ENCODE data around the gene SP9.

SP9 gene

DNA sequence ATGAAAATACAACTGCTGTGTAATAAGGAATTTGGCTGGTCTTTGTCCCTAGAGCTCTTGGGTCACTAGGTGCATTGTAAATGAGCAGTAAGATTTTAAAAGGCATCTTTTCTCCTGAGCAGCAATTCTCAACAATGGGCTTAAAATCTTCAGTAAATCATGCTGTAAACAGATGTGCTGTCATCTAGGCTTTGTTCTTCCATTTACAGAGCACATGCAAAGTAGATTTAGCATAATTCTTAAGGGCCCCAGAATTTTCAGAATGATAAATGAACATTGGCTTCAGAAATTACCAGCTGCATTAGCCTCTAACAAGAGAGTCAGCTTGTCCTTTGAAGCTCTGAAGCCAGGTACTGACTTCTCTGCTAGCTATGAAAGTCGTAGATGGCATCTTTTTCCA lies 33.9 kb downstream of the SP9 start:
- Histone ChIP-seq H3K4me1 (ENCODE audit: control insufficient read depth in 5 of 5, insufficient read depth in 5 of 5, low read length in 5 of 5) (peaks cover 0 to 6% (median 0%) of the 10 kb centered on the region in 5 donors), H3K9me3 (ENCODE audit: control insufficient read depth in 5 of 5, low read length in 5 of 5) (peaks cover 0 to 4% (median 0%) of the 10 kb centered on the region in 5 donors), H3K27me3 (ENCODE audit: control insufficient read depth in 5 of 5, insufficient read depth in 4 of 5, low read length in 5 of 5) (no peaks in the 10 kb centered on the region), H3K36me3 (ENCODE audit: control insufficient read depth in 5 of 5, insufficient read depth in 5 of 5, low read length in 5 of 5) (peaks cover 20 to 46% (median 33%) of the 10 kb centered on the region in 5 donors), H3K4me3 (ENCODE audit: low read depth in 1 of 5, low read length in 5 of 5) (no peak overlapping the region), H3K9ac (ENCODE audit: low read length in 5 of 5) (no peak overlapping the region), H3K27ac (ENCODE audit: low read depth, low read length) (no peak overlapping the region)

DNA sequence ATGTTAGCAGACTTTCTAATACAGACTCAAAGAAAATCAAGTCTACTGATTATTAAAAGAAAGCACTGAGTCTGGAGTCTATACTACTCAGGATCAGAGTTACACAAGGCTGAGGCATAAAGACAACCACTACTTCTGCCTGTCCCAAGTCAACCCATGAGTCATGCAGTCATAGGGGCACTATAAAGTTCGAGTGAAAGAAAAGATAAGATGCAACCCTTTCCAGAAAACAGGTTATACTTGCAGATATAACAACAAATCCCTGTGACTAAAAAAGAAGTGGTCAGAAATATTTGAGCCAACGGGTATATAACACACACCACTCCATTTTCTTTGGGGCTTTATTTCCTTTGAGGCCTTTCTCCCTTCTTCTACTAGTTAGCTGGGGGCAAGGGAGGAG lies 42.2 kb downstream of the SP9 start:
- H3K4me3 ChIP-seq (ENCODE audit: low read depth in 1 of 5, low read length in 5 of 5) = no peak overlapping the region
- no peaks in the 10 kb centered on the region for H3K4me1 ChIP-seq (ENCODE audit: control insufficient read depth in 5 of 5, insufficient read depth in 5 of 5, low read length in 5 of 5)
- no peaks in the 10 kb centered on the region for H3K27me3 ChIP-seq (ENCODE audit: control insufficient read depth in 5 of 5, insufficient read depth in 4 of 5, low read length in 5 of 5)
- H3K9ac ChIP-seq (ENCODE audit: low read length in 5 of 5) = no peak overlapping the region
- no peaks in the 10 kb centered on the region for H3K9me3 ChIP-seq (ENCODE audit: control insufficient read depth in 5 of 5, low read length in 5 of 5)
- H3K27ac ChIP-seq (ENCODE audit: low read depth, low read length) = no peak overlapping the region
- H3K36me3 ChIP-seq (ENCODE audit: control insufficient read depth in 5 of 5, insufficient read depth in 5 of 5, low read length in 5 of 5) = peaks cover 50 to 85% (median 53%) of the 10 kb centered on the region in 5 donors

DNA sequence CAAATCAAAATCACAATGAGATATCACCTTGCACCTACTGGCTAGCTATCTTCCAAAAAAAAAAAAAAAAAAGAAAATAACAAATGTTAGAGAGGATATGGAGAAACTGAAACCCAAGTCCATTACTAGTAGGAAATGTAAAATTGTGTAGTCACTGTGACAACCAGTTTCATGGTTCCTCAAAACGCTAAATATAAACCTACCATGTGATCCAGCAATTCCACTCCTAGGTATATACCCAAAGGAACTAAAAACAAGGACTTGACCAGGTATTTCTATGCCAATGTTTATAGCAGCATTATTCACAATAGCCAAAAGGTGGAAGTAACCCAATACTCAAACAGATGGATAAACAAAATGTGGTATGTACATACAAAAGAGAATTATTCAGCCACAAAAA lies 49.0 kb downstream of the SP9 start:
- no peak overlapping the region for H3K4me3 ChIP-seq (ENCODE audit: low read depth in 1 of 5, low read length in 5 of 5)
- no peak overlapping the region for H3K27ac ChIP-seq (ENCODE audit: low read depth, low read length)
- H3K9ac ChIP-seq (ENCODE audit: low read length in 5 of 5) = no peak overlapping the region
- H3K36me3 ChIP-seq (ENCODE audit: control insufficient read depth in 5 of 5, insufficient read depth in 5 of 5, low read length in 5 of 5) = peaks cover 23 to 62% (median 36%) of the 10 kb centered on the region in 5 donors
- no peaks in the 10 kb centered on the region for H3K27me3 ChIP-seq (ENCODE audit: control insufficient read depth in 5 of 5, insufficient read depth in 4 of 5, low read length in 5 of 5)
- no peaks in the 10 kb centered on the region for H3K4me1 ChIP-seq (ENCODE audit: control insufficient read depth in 5 of 5, insufficient read depth in 5 of 5, low read length in 5 of 5)
- no peaks in the 10 kb centered on the region for H3K9me3 ChIP-seq (ENCODE audit: control insufficient read depth in 5 of 5, low read length in 5 of 5)

DNA sequence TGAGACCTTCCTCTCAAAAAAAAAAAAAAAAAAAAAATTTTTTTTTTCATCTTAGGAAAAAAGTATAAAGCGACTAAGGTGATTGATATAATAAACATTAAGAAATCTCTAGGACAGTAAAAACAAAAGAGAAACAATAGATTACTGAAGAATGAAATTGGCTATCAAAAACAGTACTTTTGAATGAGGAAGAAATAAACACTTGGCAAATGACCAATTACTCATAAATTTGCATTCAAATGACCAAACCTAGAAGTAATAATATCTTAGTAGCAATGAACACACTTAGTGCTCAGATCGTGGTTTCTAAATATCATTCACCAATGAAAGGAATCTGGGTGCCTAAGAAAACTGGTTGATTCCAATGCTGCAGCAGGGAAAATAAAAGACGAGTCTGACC lies 50.4 kb downstream of the SP9 start:
- peaks cover 0 to 5% (median 0%) of the 10 kb centered on the region in 5 donors for H3K4me1 ChIP-seq (ENCODE audit: control insufficient read depth in 5 of 5, insufficient read depth in 5 of 5, low read length in 5 of 5)
- no peaks in the 10 kb centered on the region for H3K9me3 ChIP-seq (ENCODE audit: control insufficient read depth in 5 of 5, low read length in 5 of 5)
- H3K36me3 ChIP-seq (ENCODE audit: control insufficient read depth in 5 of 5, insufficient read depth in 5 of 5, low read length in 5 of 5) = peaks cover 18 to 51% (median 29%) of the 10 kb centered on the region in 5 donors
- H3K9ac ChIP-seq (ENCODE audit: low read length in 5 of 5) = no peak overlapping the region
- no peak overlapping the region for H3K27ac ChIP-seq (ENCODE audit: low read depth, low read length)
- H3K4me3 ChIP-seq (ENCODE audit: low read depth in 1 of 5, low read length in 5 of 5) = no peak overlapping the region
- H3K27me3 ChIP-seq (ENCODE audit: control insufficient read depth in 5 of 5, insufficient read depth in 4 of 5, low read length in 5 of 5) = no peaks in the 10 kb centered on the region

Data from subcutaneous abdominal adipose tissue (tissue), 5 donors.